Vagina (tissue), 2 donors: ENCODE measurements around the gene MAB21L4. TPM values are rescaled to one million over a fixed set of nuclear protein-coding genes. Genes with fewer than 3 reads are reported as not detected.
"Not testable (repeated sequence)": the region's sequence is repeated elsewhere in the genome, so short reads cannot be mapped to it uniquely, and the experiment has no call there.

ENCODE experiments used
- DNase-seq, 2 donors: peaks; one replicate each; pipeline ENCODE4 v3.0.0-alpha.2; 2017; ENCODE audit errors: extremely low spot score in 2 of 2
- H3K27ac ChIP-seq: fragments of 200-600 bp; sonication (generic); one replicate; pipeline ENCODE4 v1.5.1; 2019
- H3K27me3 ChIP-seq: fragments of 200-600 bp; sonication (generic); one replicate; pipeline ENCODE4 v1.5.1; 2019
- H3K36me3 ChIP-seq, 2 donors: fragments of 200-600 bp; sonication (generic); one replicate each; pipeline ENCODE4 v1.5.1; 2017 to 2019
- H3K4me1 ChIP-seq: fragments of 200-600 bp; sonication (generic); one replicate; pipeline ENCODE4 v1.5.1; 2019
- H3K4me3 ChIP-seq, 2 donors: fragments of 200-600 bp; sonication (generic); 1 replicate in 1 of 2; 2 replicates in 1 of 2; pipeline ENCODE4 v1.5.1; 2016 to 2019
- H3K9me3 ChIP-seq: fragments of 200-600 bp; sonication (generic); one replicate; pipeline ENCODE4 v1.5.1; 2019
- CTCF ChIP-seq, 3 experiments: fragments of 450-650 bp in 2 of 3; fragments of 200-600 bp in 1 of 3; sonication (generic) in 1 of 3; IDR thresholded peaks; one replicate each; pipeline ENCODE4 v1.5.1; 2017 to 2019; ENCODE audit warnings: antibody characterized with exemption in 3 of 3, mild to moderate bottlenecking in 2 of 3, moderate library complexity in 2 of 3
- POLR2A ChIP-seq, 2 donors: fragments of 450-650 bp; IDR thresholded peaks; one replicate each; pipeline ENCODE4 v1.6.1; 2017; ENCODE audit warnings: antibody characterized with exemption in 2 of 2, mild to moderate bottlenecking in 2 of 2, moderate library complexity in 2 of 2
- POLR2AphosphoS5 ChIP-seq, 2 donors: sonication (generic); formaldehyde crosslinking; IDR thresholded peaks; one replicate each; pipeline ENCODE4 v1.9.0; 2017; ENCODE audit warnings: antibody characterized with exemption in 2 of 2, mild to moderate bottlenecking in 2 of 2, low read depth in 1 of 2; ENCODE audit not compliant: insufficient read depth in 1 of 2
- intact Hi-C: fragments of 100-400 bp; cut with DNase I; formaldehyde crosslinking; loops from one replicate; pipeline ENCODE4 v1.15.1; 2023
- total RNA-seq: library from RNA; depleted of rRNA; stranded (reverse); fragments of >200 nt; gene quantifications from one replicate; pipeline ENCODE4 v1.2.3, GENCODE V29; 2016

Gene MAB21L4
- total RNA-seq, 1 donor from 2014 or later = 21.1 TPM

GRCh38 chr2:240848900-240849680, 46.9 kb downstream of the MAB21L4 start:
- Histone ChIP-seq H3K4me1 (no peaks in the 10 kb centered on the region), H3K36me3 (no peaks in the 10 kb centered on the region), H3K27ac (no peak overlapping the region), H3K9me3 (no peaks in the 10 kb centered on the region), H3K4me3 (no peak overlapping the region), H3K27me3 (no peaks in the 10 kb centered on the region)
- intact Hi-C loops = no loop called here
- DNase-seq = no peak
- TF ChIP-seq POLR2A (IDR thresholded peaks at IDR 0.05) = no peak
- no peak for TF ChIP-seq CTCF (IDR thresholded peaks at IDR 0.05)
- no peak for TF ChIP-seq POLR2AphosphoS5 (IDR thresholded peaks at IDR 0.05; ENCODE audit: insufficient read depth in 1 of 2, low read depth in 1 of 2)

GRCh38 chr2:240847817-240848216, 48.1 kb downstream of the MAB21L4 start:
- no peaks in the 10 kb centered on the region for H3K27me3 ChIP-seq

GRCh38 chr2:240846873-240847595, 48.9 kb downstream of the MAB21L4 start:
- Histone ChIP-seq H3K27ac (no peak overlapping the region), H3K27me3 (no peaks in the 10 kb centered on the region), H3K9me3 (no peaks in the 10 kb centered on the region), H3K36me3 (no peaks in the 10 kb centered on the region), H3K4me3 (no peak overlapping the region), H3K4me1 (no peaks in the 10 kb centered on the region)
- no peak for DNase-seq
- intact Hi-C loops = no loop called here
- no peak for TF ChIP-seq POLR2A (IDR thresholded peaks at IDR 0.05)
- TF ChIP-seq CTCF (IDR thresholded peaks at IDR 0.05) = no peak
- TF ChIP-seq POLR2AphosphoS5 (IDR thresholded peaks at IDR 0.05; ENCODE audit: insufficient read depth in 1 of 2, low read depth in 1 of 2) = no peak

More at GRCh38 chr2:240847817-240848216, 48.1 kb downstream of the MAB21L4 start:
- no peak for TF ChIP-seq POLR2A (IDR thresholded peaks at IDR 0.05)
- TF ChIP-seq CTCF (IDR thresholded peaks at IDR 0.05) = no peak
- no peak for TF ChIP-seq POLR2AphosphoS5 (IDR thresholded peaks at IDR 0.05; ENCODE audit: insufficient read depth in 1 of 2, low read depth in 1 of 2)
- Histone ChIP-seq H3K36me3 (no peaks in the 10 kb centered on the region), H3K9me3 (no peaks in the 10 kb centered on the region), H3K4me3 (no peak overlapping the region), H3K4me1 (no peaks in the 10 kb centered on the region), H3K27ac (no peak overlapping the region)
- intact Hi-C loops = no loop called here
- no peak for DNase-seq

- H3K27me3 ChIP-seq, H3K4me1 ChIP-seq, H3K9me3 ChIP-seq, DNase-seq, H3K36me3 ChIP-seq, H3K4me3 ChIP-seq, H3K27ac ChIP-seq, intact Hi-C loops: not testable (repeated sequence)
Measured at GRCh38 chr2:240846309-240846708, 49.6 kb downstream of the MAB21L4 start.

GRCh38 chr2:240840435-240841060, 55.4 kb downstream of the MAB21L4 start:
- intact Hi-C loops = no loop called here
- no peaks in the 10 kb centered on the region for H3K36me3 ChIP-seq
- DNase-seq = no peak
- H3K27ac ChIP-seq = no peak overlapping the region
- TF ChIP-seq POLR2A (IDR thresholded peaks at IDR 0.05) (no peak), POLR2AphosphoS5 (IDR thresholded peaks at IDR 0.05; ENCODE audit: insufficient read depth in 1 of 2, low read depth in 1 of 2) (no peak), CTCF (IDR thresholded peaks at IDR 0.05) (peak in 1 of 3 experiments; percentile 18)
- H3K4me3 ChIP-seq = no peak overlapping the region
- H3K9me3 ChIP-seq = no peaks in the 10 kb centered on the region
- H3K4me1 ChIP-seq = peaks cover 7% of the 10 kb centered on the region
- H3K27me3 ChIP-seq = no peaks in the 10 kb centered on the region
